ENCODE measurements around the gene IBSP. TPM values are rescaled to one million over a fixed set of nuclear protein-coding genes. Genes with fewer than 3 reads are reported as not detected.

The IBSP gene
- total and polyA plus RNA-seq, 2 experiments from 2014 or later: not detected

DNA sequence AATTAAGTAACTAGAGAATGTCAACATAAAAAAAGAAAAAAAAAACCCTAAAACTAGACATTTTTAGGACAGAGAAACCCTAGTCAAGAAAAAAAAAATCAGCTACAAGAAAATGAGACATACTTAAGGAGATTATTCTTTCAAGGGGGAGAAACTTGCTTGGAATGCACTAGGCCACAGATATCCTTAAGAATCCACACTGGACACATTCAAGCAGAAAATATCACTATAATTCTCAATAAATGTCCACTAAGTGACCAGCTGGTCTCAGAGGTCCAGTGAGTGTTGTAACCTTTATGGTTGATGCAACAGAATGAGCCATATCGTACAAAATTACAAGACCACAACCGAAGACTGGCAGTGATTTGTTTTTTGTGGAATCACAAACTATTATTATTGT lies 15.6 kb upstream of the IBSP start:
- no peak for DNase-seq (ENCODE audit: low read depth in 1 of 2, low spot score in 1 of 2)
- Histone ChIP-seq H3K4me3 (no peak overlapping the region), H3K27me3 (no peaks in the 10 kb centered on the region), H3K36me3 (no peaks in the 10 kb centered on the region), H3K9me3 (ENCODE audit: low read depth) (no peaks in the 10 kb centered on the region), H3K4me1 (ENCODE audit: low read depth) (no peaks in the 10 kb centered on the region), H3K27ac (no peak overlapping the region)
- TF ChIP-seq, protein P1, sequence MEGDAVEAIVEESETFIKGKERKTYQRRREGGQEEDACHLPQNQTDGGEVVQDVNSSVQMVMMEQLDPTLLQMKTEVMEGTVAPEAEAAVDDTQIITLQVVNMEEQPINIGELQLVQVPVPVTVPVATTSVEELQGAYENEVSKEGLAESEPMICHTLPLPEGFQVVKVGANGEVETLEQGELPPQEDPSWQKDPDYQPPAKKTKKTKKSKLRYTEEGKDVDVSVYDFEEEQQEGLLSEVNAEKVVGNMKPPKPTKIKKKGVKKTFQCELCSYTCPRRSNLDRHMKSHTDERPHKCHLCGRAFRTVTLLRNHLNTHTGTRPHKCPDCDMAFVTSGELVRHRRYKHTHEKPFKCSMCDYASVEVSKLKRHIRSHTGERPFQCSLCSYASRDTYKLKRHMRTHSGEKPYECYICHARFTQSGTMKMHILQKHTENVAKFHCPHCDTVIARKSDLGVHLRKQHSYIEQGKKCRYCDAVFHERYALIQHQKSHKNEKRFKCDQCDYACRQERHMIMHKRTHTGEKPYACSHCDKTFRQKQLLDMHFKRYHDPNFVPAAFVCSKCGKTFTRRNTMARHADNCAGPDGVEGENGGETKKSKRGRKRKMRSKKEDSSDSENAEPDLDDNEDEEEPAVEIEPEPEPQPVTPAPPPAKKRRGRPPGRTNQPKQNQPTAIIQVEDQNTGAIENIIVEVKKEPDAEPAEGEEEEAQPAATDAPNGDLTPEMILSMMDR (IDR thresholded peaks at IDR 0.05; ENCODE audit: low read depth, low read length): no peak

DNA sequence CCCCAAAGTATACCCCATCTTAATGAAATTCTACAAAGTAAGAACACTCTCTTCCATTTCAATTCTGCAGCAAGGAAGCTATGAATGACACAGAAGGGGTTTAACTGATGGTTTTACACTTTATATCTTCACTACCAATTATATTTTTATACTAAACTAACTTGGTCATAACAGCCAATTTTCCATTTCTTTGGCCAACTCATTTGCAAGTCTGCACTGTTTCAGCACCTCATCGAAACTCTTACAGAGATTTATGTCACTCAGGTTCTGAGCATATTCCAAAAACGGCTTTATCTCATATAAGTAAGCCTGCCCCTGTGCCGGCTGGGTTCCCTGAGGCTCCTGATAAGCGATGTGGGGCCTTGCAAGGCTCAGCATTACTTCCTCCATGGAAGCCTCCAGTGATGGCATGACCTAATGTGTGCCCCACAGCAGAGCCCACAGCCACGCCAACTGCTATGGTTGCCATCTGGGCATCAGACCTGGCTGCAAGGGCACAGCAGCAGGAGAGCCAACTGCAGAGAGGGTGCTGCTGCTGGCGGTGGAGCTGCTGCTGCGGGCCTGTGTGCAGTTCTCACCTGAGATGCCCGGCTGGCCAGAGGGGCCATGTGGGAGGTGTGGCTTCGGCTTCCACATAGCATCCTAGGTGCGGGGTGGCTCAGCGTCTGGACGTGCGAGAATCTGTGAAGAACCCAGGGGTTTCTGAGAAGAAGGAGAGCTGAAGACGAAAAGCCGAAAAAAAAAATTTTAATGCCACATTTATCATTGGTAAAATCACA lies 13.4 kb upstream of the IBSP start:
- no peaks in the 10 kb centered on the region for H3K27me3 ChIP-seq
- H3K27ac ChIP-seq: no peak overlapping the region
- no peak for DNase-seq (ENCODE audit: low read depth in 1 of 2, low spot score in 1 of 2)
- no peaks in the 10 kb centered on the region for H3K4me1 ChIP-seq (ENCODE audit: low read depth)
- TF ChIP-seq, protein P1 (IDR thresholded peaks at IDR 0.05; ENCODE audit: low read depth, low read length): no peak
- no peaks in the 10 kb centered on the region for H3K36me3 ChIP-seq
- H3K4me3 ChIP-seq: no peak overlapping the region
- no peaks in the 10 kb centered on the region for H3K9me3 ChIP-seq (ENCODE audit: low read depth)

DNA sequence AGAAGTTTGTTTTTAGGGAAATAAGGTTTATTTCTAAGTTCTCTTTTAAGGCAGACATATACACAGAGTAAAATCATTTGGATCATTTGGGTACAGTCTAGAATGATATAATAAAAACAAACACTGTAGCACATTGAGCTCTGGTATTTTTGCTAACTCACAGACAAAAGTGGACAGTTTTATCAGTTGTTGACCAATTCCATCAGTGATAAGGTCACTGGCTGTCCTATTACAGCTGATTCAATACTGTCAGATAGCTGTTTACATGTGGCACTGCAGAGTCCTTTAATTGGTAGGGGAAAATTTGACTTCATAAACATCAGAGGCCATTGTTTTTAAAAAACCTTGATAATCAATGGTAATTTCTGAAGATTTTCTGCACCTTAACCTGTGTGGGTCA lies 3.5 kb downstream of the IBSP start:
- TF ChIP-seq, protein P1 (IDR thresholded peaks at IDR 0.05; ENCODE audit: low read depth, low read length): no peak
- Histone ChIP-seq H3K4me1 (ENCODE audit: low read depth) (no peaks in the 10 kb centered on the region), H3K9me3 (ENCODE audit: low read depth) (no peaks in the 10 kb centered on the region), H3K27ac (no peak overlapping the region), H3K36me3 (no peaks in the 10 kb centered on the region), H3K4me3 (no peak overlapping the region), H3K27me3 (no peaks in the 10 kb centered on the region)
- DNase-seq (ENCODE audit: low read depth in 1 of 2, low spot score in 1 of 2): no peak

DNA sequence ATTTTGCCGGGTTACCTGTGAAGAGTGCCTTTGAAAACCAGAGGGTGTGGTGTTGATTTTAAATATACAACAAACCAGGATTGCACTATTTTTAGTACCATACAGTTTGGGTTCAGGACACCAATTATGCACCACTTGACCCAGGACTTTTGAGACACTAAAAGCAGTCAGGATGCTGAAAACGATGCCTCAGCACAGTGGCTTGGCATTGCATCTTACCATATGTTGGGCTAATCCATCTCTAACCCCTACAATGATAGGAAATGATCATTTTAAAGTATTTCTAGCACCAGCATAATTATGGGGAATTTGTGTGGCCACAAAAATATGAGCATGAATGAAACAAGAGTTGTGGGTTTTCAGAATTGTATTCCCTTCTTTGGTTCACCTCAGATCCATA lies 4.1 kb downstream of the IBSP start:
- DNase-seq (ENCODE audit: low read depth in 1 of 2, low spot score in 1 of 2): no peak
- TF ChIP-seq, protein P1 (IDR thresholded peaks at IDR 0.05; ENCODE audit: low read depth, low read length): no peak
- H3K4me1 ChIP-seq (ENCODE audit: low read depth): no peaks in the 10 kb centered on the region
- H3K27ac ChIP-seq: no peak overlapping the region
- H3K9me3 ChIP-seq (ENCODE audit: low read depth): no peaks in the 10 kb centered on the region
- H3K4me3 ChIP-seq: no peak overlapping the region
- H3K27me3 ChIP-seq: no peaks in the 10 kb centered on the region
- no peaks in the 10 kb centered on the region for H3K36me3 ChIP-seq

DNA sequence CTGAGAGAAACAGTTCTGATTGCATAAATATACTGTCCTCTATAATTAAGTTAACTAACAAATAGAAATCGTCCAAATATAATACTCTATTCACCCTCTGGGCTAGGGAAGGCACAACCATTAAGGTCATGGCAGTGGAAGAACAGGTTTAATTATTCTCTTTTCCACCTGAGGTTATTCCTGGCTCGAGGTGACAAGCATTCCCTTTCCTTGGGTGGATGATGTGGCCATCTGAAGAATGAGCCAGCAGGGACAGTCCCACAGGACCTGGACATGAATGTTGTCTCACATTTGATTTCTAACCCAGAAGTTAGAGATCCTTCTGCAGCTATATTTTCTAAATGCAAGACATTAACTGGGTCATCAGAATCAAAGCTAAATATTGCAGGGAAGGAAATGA lies 5.5 kb downstream of the IBSP start:
- Histone ChIP-seq H3K36me3 (no peaks in the 10 kb centered on the region), H3K4me3 (no peak overlapping the region), H3K9me3 (ENCODE audit: low read depth) (no peaks in the 10 kb centered on the region), H3K27ac (no peak overlapping the region), H3K4me1 (ENCODE audit: low read depth) (no peaks in the 10 kb centered on the region), H3K27me3 (no peaks in the 10 kb centered on the region)
- TF ChIP-seq, protein P1 (IDR thresholded peaks at IDR 0.05; ENCODE audit: low read depth, low read length): no peak
- DNase-seq (ENCODE audit: low read depth in 1 of 2, low spot score in 1 of 2): no peak

Data from cardiac muscle cell (in vitro differentiated cells and primary cell).